ENCODE measurements around the gene HMBS.
A peak's percentile ranks its signal among the peaks of the same experiment; 100 is the strongest.

DNA sequence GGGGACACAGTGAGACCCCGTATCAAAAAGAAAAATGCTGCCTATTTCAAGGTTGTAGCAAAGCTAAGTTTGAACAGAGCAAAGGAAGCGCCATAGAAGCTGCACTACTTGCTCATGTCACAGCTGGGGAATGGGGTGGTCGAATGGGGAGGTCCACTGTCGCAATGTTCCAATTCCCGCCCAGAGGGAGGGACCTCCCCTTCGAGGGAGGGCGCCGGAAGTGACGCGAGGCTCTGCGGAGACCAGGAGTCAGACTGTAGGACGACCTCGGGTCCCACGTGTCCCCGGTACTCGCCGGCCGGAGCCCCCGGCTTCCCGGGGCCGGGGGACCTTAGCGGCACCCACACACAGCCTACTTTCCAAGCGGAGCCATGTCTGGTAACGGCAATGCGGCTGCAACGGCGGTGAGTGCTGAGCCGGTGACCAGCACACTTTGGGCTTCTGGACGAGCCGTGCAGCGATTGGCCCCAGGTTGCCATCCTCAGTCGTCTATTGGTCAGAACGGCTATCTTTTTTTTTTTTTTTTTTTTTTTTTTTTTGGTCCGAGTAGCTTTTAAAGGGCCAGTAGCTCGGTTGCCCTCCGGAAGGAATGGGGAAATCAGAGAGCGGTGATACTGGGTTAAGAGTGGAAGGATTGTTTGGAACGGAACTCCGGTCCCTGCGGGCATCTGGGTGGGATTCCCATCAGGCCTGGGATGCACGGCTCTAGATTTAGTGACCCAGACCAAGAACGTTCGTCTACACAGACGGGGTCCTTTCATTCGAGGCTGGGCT lies at the start of gene HMBS:
- TF ChIP-seq, protein P1, sequence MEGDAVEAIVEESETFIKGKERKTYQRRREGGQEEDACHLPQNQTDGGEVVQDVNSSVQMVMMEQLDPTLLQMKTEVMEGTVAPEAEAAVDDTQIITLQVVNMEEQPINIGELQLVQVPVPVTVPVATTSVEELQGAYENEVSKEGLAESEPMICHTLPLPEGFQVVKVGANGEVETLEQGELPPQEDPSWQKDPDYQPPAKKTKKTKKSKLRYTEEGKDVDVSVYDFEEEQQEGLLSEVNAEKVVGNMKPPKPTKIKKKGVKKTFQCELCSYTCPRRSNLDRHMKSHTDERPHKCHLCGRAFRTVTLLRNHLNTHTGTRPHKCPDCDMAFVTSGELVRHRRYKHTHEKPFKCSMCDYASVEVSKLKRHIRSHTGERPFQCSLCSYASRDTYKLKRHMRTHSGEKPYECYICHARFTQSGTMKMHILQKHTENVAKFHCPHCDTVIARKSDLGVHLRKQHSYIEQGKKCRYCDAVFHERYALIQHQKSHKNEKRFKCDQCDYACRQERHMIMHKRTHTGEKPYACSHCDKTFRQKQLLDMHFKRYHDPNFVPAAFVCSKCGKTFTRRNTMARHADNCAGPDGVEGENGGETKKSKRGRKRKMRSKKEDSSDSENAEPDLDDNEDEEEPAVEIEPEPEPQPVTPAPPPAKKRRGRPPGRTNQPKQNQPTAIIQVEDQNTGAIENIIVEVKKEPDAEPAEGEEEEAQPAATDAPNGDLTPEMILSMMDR (IDR thresholded peaks at IDR 0.05) = no peak
- TF ChIP-seq POLR2AphosphoS5 (IDR thresholded peaks at IDR 0.05; ENCODE audit: low read depth, low read length) (peak; percentile 99), SIN3A (IDR thresholded peaks at IDR 0.05; ENCODE audit: borderline replicate concordance, insufficient read depth, low read depth, low read length) (peak; percentile 75; the same call in 1 of the 2 replicates)
- TF ChIP-seq, protein P2, sequence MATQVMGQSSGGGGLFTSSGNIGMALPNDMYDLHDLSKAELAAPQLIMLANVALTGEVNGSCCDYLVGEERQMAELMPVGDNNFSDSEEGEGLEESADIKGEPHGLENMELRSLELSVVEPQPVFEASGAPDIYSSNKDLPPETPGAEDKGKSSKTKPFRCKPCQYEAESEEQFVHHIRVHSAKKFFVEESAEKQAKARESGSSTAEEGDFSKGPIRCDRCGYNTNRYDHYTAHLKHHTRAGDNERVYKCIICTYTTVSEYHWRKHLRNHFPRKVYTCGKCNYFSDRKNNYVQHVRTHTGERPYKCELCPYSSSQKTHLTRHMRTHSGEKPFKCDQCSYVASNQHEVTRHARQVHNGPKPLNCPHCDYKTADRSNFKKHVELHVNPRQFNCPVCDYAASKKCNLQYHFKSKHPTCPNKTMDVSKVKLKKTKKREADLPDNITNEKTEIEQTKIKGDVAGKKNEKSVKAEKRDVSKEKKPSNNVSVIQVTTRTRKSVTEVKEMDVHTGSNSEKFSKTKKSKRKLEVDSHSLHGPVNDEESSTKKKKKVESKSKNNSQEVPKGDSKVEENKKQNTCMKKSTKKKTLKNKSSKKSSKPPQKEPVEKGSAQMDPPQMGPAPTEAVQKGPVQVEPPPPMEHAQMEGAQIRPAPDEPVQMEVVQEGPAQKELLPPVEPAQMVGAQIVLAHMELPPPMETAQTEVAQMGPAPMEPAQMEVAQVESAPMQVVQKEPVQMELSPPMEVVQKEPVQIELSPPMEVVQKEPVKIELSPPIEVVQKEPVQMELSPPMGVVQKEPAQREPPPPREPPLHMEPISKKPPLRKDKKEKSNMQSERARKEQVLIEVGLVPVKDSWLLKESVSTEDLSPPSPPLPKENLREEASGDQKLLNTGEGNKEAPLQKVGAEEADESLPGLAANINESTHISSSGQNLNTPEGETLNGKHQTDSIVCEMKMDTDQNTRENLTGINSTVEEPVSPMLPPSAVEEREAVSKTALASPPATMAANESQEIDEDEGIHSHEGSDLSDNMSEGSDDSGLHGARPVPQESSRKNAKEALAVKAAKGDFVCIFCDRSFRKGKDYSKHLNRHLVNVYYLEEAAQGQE (IDR thresholded peaks at IDR 0.05; ENCODE audit: insufficient read depth in 1 of 2, low read depth in 2 of 2, low read length in 1 of 2) = no peak
